ENCODE measurements around the gene NPHP4. TPM values are rescaled to one million over a fixed set of nuclear protein-coding genes. Genes with fewer than 3 reads are reported as not detected.
A peak's percentile ranks its signal among the peaks of the same experiment; 100 is the strongest.

The NPHP4 gene
- polyA plus RNA-seq, 3 donors = 0.39 to 13.7 (median 1.2) TPM

DNA sequence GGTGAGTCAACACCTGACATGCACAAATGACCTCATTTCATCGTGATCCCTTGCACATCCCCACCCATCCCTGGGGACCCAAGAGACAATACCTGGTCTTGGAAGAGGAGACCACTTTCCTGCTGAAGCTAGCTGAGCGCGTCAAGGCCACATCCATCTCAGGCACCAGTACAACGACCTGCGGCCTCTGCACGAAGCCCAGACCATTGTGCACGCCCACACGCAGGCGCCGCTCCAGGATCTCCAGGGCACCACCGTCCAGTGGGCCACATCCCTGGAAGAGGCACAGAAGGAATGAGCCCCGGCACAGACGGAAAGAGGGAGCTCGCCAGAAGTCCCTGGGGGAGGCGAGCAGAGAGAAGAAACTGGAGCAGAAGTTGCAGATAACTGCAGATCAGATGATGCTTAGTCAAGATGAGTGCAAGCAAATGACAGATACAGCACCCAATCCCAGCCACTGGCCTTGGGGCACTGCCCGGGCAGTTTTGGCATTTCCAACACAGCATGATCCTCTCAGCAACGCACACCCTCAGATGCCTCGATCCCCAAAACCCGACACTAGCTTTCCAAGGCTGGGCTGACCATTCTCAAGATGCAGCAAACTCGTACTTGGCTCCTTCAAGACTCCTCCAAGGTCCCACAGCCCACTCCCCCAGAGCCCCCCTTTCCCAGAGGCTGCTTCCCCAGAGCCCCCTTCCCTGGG lies 44.1 kb downstream of the NPHP4 start:
- peaks cover 10 to 13% of the 10 kb centered on the region in 2 donors for H3K36me3 ChIP-seq (replicated peaks in 1 of 2; ENCODE audit: control insufficient read depth in 1 of 2, insufficient read depth in 2 of 2, low read length in 2 of 2)
- H4K20me1 ChIP-seq (ENCODE audit: insufficient read depth, low read length) = no peaks in the 10 kb centered on the region
- H3K4me1 ChIP-seq (ENCODE audit: control insufficient read depth in 1 of 2, insufficient read depth in 2 of 2, low read length in 2 of 2) = no peaks in the 10 kb centered on the region
- no peaks in the 10 kb centered on the region for H3K79me2 ChIP-seq (ENCODE audit: insufficient read depth, low read length)
- H3K27me3 Mint-ChIP-seq (ENCODE audit: low read depth in 3 of 3) = peaks cover 0 to 2% (median 0%) of the 10 kb centered on the region in 3 donors
- H2AFZ ChIP-seq (ENCODE audit: insufficient read depth, low read depth, low read length, poor library complexity, severe bottlenecking) = no peak overlapping the region
- no peak overlapping the region for H3K9ac ChIP-seq (ENCODE audit: insufficient read depth, low read length, poor library complexity, severe bottlenecking)
- no peak overlapping the region for H3K4me2 ChIP-seq (replicated peaks; ENCODE audit: extremely low read depth, low read length, poor library complexity, severe bottlenecking)
- H3K9me3 Mint-ChIP-seq = no peaks in the 10 kb centered on the region
- no peaks in the 10 kb centered on the region for H3K4me1 Mint-ChIP-seq
- DNase-seq = no peak
- 91% methylated on average over 19 of the region's 20 CpGs for WGBS (ENCODE audit: insufficient coverage)
- H3K4me3 Mint-ChIP-seq = no peak overlapping the region
- TF ChIP-seq, protein P1, sequence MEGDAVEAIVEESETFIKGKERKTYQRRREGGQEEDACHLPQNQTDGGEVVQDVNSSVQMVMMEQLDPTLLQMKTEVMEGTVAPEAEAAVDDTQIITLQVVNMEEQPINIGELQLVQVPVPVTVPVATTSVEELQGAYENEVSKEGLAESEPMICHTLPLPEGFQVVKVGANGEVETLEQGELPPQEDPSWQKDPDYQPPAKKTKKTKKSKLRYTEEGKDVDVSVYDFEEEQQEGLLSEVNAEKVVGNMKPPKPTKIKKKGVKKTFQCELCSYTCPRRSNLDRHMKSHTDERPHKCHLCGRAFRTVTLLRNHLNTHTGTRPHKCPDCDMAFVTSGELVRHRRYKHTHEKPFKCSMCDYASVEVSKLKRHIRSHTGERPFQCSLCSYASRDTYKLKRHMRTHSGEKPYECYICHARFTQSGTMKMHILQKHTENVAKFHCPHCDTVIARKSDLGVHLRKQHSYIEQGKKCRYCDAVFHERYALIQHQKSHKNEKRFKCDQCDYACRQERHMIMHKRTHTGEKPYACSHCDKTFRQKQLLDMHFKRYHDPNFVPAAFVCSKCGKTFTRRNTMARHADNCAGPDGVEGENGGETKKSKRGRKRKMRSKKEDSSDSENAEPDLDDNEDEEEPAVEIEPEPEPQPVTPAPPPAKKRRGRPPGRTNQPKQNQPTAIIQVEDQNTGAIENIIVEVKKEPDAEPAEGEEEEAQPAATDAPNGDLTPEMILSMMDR (IDR thresholded peaks at IDR 0.05) = no peak
- no peaks in the 10 kb centered on the region for H3K27me3 ChIP-seq (ENCODE audit: control insufficient read depth in 2 of 2, insufficient read depth in 2 of 2, low read length in 2 of 2)
- intact Hi-C loops (cut with micrococcal nuclease) = no loop called here
- no peak overlapping the region for H3K4me3 ChIP-seq (replicated peaks in 1 of 3; ENCODE audit: low read depth in 2 of 3, low read length in 3 of 3)
- peak overlapping the region in 1 of 7 donors; percentile 20 for H3K27ac Mint-ChIP-seq
- H3K9me3 ChIP-seq (replicated peaks in 1 of 2; ENCODE audit: control insufficient read depth in 1 of 2, insufficient read depth in 1 of 2, low read length in 2 of 2) = no peaks in the 10 kb centered on the region
- H3K36me3 Mint-ChIP-seq = peaks cover 33 to 38% of the 10 kb centered on the region in 2 donors
- H3K27ac ChIP-seq (ENCODE audit: low read depth in 1 of 2, low read length in 2 of 2) = no peak overlapping the region

DNA sequence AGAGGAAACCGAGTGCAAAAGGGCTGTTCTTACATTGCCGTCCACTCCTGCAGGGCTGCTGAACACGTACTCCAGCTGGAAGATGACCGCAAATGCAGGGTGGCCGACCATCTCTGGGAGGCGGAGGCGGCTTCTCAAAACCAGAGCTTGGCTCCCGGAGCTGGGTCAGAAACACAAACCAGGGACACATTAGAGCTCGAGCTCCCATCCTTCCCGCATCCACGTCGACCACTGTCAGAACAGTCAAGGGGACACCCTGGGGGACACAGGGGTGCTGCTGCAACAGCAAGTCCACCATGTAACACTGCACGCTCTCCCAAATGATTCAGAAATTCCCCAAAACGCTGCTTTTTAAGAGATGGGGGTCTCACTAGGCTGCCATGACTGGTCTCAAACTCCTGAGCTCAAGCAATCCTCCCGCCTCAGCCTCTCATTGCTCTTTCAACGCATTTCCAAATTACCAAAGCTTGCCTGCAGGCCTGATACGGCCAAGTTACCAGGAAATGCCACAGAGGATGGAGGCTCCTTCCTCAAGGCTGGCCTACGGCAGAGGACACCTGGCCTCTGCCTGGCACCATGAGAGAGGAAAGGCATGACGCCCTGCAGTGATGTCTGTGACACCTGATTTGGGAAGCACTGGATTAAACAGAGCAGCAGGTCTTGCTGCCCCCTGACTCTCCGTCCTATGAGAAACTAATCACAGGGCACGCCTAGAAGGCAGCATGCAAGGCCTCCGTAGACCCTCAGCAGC lies 45.0 kb downstream of the NPHP4 start:
- Mint-ChIP-seq H3K27me3 (ENCODE audit: low read depth in 3 of 3) (peaks cover 0 to 2% (median 0%) of the 10 kb centered on the region in 3 donors), H3K36me3 (peaks cover 30 to 38% of the 10 kb centered on the region in 2 donors), H3K4me3 (no peak overlapping the region), H3K27ac (no peak overlapping the region), H3K4me1 (no peaks in the 10 kb centered on the region), H3K9me3 (no peaks in the 10 kb centered on the region)
- H2AFZ ChIP-seq (ENCODE audit: insufficient read depth, low read depth, low read length, poor library complexity, severe bottlenecking) = no peak overlapping the region
- no peaks in the 10 kb centered on the region for H3K4me1 ChIP-seq (ENCODE audit: control insufficient read depth in 1 of 2, insufficient read depth in 2 of 2, low read length in 2 of 2)
- TF ChIP-seq, protein P1 (IDR thresholded peaks at IDR 0.05) = no peak
- 91% methylated on average over 19 of the region's 22 CpGs for WGBS (ENCODE audit: insufficient coverage)
- peaks cover 10 to 13% of the 10 kb centered on the region in 2 donors for H3K36me3 ChIP-seq (replicated peaks in 1 of 2; ENCODE audit: control insufficient read depth in 1 of 2, insufficient read depth in 2 of 2, low read length in 2 of 2)
- H3K27ac ChIP-seq (ENCODE audit: low read depth in 1 of 2, low read length in 2 of 2) = no peak overlapping the region
- no peak overlapping the region for H3K4me3 ChIP-seq (replicated peaks in 1 of 3; ENCODE audit: low read depth in 2 of 3, low read length in 3 of 3)
- DNase-seq = no peak
- no peak overlapping the region for H3K9ac ChIP-seq (ENCODE audit: insufficient read depth, low read length, poor library complexity, severe bottlenecking)
- H3K27me3 ChIP-seq (ENCODE audit: control insufficient read depth in 2 of 2, insufficient read depth in 2 of 2, low read length in 2 of 2) = no peaks in the 10 kb centered on the region
- intact Hi-C loops (cut with micrococcal nuclease) = no loop called here
- H3K79me2 ChIP-seq (ENCODE audit: insufficient read depth, low read length) = no peaks in the 10 kb centered on the region
- H4K20me1 ChIP-seq (ENCODE audit: insufficient read depth, low read length) = no peaks in the 10 kb centered on the region
- no peak overlapping the region for H3K4me2 ChIP-seq (replicated peaks; ENCODE audit: extremely low read depth, low read length, poor library complexity, severe bottlenecking)
- no peaks in the 10 kb centered on the region for H3K9me3 ChIP-seq (replicated peaks in 1 of 2; ENCODE audit: control insufficient read depth in 1 of 2, insufficient read depth in 1 of 2, low read length in 2 of 2)
